HG02798 (cell line): ENCODE results near the gene IRX1.

Source experiments
- ATAC-seq: cut with Tn5 transposase; IDR thresholded peaks from one replicate; pipeline ENCODE4 v1.9.1; 2021; ENCODE audit warnings: mild to moderate bottlenecking; ENCODE audit not compliant: unreplicated experiment, poor library complexity

The IRX1 gene

GRCh38 chr5:3600106-3601060 lies 4.8 kb downstream of the IRX1 start:
- no peak for ATAC-seq

DNA sequence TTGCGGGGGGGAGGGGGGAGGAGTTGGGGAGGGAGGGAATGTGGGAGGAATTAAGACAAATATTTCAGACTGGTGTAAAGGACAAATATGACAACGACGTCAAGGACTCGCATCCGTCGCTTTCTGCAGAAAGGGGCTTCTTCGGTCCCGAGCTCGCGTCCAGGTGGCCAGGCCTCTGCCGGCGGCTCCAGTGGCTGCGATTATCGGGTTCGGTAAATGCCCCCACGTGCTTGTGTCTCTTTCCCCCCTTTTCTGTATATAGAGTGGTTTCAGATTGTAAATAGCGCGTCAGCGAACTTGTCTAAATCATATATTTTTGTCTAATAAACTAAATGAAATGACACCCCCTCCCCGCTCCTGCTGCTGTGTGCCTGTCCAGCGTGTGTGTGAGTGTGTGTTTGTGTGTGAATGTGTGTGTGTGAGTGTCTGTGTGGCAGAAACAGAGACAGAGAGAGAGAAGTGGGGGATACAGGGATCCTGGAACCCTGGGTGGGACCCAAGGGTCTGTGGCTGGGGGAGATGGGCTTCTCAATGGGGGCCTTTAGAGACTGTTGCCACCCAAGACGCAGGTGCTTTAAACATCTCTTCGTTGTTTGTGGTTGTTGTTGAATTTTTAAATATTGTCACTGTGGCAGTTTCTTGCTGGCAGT lies 5.6 kb downstream of the IRX1 start:
- no peak for ATAC-seq

GRCh38 chr5:3601911-3602782 lies 6.5 kb downstream of the IRX1 start:
- no peak for ATAC-seq

GRCh38 chr5:3602785-3603502 lies 7.3 kb downstream of the IRX1 start:
- no peak for ATAC-seq

DNA sequence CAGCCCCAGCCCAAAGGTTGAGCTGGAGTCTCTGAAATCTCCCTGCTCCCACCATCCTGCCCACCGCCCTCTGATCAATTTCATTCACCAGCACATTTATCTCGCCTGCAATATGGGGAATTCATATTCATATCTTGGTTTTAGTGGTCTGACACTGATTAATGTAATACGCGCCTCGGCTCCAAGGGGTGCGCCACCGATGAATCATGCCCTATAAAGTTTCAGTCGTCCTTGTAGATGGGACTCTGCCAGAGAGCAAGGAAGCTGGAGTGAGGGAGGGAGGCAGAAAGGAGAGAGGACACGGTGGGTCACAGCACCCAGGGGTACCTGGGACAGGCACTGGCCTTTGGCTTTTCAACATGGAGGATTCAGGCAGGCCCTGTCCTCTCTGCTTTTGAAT lies 8.9 kb downstream of the IRX1 start:
- no peak for ATAC-seq

- ATAC-seq = no peak
These were observed 9.8 kb downstream of the IRX1 start for GRCh38 chr5:3605298-3606010.

DNA sequence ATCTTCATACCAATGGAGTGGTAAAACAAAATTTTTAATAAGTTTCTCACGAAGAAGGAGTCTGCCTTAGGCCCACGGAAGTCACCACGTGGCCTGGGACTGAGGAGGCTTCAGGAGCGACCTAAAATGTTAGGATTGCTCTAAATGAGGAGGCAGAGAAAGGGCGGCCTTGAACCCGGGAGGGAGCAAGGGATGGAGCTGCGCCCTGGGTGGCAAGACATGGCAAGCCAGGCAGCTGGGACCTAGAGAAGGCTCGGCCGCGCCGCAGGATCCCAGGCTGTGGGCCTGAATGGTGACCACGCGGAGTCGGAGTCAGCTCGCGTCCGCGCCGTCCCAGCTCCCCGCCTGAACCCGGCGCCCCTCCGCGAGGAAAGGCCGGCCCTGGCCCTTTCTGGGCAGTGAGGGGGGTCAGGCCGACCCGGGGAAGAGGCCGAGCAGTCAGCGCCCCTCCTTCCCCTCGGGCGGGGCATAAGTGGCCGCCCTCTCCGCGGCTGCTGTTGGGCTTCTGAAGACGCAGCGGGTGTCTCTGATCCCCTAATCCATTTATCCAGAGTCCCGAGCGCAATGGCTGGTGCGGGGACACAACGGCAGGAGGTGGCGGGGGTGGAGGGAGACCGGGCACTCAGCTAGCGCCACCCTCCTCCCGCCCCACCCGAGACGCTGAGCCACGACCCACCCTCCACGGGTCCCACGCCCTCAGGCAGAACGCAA lies 10.6 kb downstream of the IRX1 start:
- no peak for ATAC-seq

- ATAC-seq = no peak
These were observed 12.0 kb downstream of the IRX1 start for GRCh38 chr5:3607541-3608181.

GRCh38 chr5:3609120-3609681 lies 13.6 kb downstream of the IRX1 start:
- no peak for ATAC-seq

DNA sequence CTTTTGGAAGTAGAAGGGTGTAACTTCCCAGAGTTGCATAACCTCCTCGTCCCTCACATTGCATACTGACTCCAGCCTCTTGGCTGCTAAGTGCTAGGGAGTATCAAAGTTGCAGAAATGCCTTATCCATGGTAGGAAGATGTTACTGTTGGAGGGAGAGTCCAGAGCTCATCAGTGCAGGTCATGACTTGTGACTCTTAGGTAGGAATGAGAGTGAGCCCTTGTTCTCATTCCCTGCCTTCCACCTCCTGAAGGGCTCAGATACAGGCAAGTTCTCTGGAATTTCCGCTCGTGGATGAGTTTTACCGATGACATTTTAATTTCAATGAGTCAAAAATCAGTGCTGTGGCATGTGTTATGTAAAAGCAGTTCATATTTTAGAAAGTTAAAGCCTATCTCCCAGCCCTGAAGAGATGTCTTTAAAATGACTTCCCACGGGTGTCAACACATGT lies 17.0 kb downstream of the IRX1 start:
- no peak for ATAC-seq

GRCh38 chr5:3613726-3614125 lies 18.1 kb downstream of the IRX1 start:
- ATAC-seq = no peak

DNA sequence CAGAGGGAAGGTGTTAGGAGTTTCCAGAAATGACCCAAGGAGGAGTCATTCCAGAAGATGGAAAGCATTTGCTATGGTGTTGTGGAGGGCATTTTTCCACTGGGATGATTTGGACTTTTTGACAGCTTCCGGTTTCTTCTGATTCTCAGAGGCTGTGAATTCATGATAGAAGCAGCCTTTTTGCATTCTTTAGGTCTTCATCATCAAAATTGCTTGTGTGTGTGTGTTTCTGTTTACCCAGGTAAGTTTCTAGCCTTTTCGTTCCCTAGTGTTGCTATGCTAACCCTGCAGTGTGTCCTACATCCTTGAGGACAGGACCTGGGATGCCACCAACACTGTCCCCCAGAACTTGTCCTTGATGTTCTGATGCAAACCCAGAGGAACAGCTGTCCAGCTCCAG lies 19.6 kb downstream of the IRX1 start:
- ATAC-seq = no peak

- no peak for ATAC-seq
These were observed 20.2 kb downstream of the IRX1 start for GRCh38 chr5:3615829-3616228.

DNA sequence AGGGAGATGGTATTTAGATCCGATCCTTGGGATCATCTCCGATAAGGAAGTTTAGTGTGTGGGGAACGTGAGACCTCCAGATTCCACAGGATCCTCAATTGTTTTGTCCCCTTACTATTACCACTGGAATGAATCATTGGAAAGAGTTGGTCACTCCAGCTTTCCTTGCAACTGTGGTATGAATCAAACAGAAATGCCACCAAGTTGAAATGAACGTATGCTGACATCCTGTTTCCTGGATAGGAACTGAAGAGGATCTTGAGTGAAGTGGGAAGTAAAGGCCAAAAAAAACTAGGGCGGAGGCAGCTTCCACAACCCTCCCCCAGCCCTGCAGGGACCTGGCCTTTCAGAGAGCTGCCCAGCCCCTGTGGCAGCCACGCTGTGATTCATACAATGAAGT lies 23.9 kb downstream of the IRX1 start:
- no peak for ATAC-seq

DNA sequence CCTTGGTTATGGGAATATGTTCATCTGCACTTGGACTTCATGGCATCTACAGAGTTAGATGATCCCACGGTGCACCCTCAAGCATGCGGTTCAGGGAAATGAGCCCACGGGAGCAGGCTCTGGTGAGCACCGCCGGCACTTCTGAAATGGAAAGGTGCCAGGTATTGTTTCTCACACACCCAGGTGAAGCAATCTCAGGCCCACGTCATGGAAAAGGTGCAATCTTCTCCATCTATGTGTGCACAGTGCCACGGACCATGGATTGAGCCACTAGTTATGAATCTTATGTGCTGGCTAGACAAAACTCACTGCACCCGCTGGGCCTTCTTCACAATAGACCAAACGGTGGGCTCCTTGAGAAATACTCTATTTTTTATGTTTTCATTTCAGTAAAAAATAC lies 27.3 kb downstream of the IRX1 start:
- no peak for ATAC-seq

DNA sequence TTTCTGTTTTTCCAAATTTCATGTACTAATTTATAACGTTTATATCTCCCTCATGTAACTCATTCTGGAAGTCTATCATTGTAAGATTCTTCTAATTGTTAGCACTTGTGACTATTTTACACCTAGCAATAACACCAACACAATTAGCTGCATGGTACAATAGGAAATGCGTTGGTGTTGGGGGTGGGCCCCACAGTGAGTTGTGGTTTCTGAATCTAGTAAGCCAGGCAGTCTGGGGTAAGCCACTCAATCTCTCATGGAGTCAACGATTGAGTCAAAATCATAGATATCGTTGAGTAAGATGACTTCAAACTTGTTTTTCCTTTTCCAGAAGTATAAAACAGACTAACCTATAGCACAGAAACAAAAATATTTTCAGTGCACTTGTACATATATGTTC lies 30.0 kb downstream of the IRX1 start:
- no peak for ATAC-seq

DNA sequence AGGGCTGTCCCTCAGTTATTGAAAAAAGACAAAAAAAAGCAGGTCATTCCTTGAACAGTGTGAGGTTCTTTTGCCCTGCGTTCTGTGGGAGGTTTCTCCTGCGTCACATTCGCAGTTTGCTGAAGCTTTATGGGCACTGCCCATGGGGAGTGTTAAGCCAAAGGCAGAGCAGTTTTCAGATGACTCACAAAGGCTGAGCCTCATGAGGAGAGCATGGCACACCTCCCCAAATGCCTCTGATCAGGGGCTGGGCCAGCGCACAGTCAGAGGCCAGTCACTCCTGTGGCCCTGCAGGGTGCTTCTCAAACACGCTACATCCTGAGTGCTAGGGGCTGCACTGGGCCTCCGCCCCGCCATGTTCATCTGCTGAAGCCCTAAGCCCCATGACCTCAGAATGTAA lies 38.4 kb downstream of the IRX1 start:
- no peak for ATAC-seq

DNA sequence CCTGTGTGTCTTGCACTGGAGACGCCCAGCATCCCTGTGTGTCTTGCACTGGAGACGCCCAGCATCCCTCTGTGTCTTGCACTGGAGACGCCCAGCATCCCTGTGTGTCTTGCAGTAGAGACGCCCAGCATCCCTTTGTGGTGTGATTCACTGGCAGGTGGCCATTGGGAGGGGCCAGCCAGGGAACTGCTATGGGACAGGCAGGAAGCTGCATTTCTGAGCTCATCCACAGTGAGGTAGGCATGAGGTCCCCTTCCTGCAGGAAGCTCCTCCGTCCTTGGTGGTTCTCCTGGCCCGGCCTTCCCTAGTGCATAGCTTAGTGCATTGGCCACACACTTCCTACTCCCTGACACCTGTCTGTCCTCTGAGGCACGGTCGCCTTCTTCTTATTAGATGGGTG lies 43.5 kb downstream of the IRX1 start:
- no peak for ATAC-seq
